K562 (cell line): ENCODE results near the gene EPHB1. TPM values are rescaled to one million over a fixed set of nuclear protein-coding genes. Genes with fewer than 3 reads are reported as not detected.

Experiments
- ATAC-seq: fragments of 200-7000 bp; cut with Tn5 transposase; 3 replicates; pipeline ENCODE4 v1.9.1; 2020; ENCODE audit warnings: moderate library complexity
- BruUV-seq: library from RNA; stranded (reverse); fragments of 400-500 nt; replicated peaks from 2 replicates; lab custom pipeline; 2021; lab: Mats Ljungman, UMichigan
- CTCF ChIA-PET: fragments of 300-600 bp; formaldehyde crosslinking; extraction: SDS; loops from one replicate; lab custom pipeline; 2021; ENCODE audit warnings: low intra/inter-chr PET ratio; lab: Yijun Ruan, JAX
- POLR2A ChIA-PET: fragments of 300-600, 350-650 bp; sonication (Branson Sonifier 250); formaldehyde crosslinking; extraction: SDS; loops from one replicate; lab custom pipeline; 2021; ENCODE audit warnings: antibody characterized with exemption, inconsistent platforms; lab: Yijun Ruan, JAX
- DNase-seq, 4 experiments: peaks; one replicate each; pipeline versions ENCODE4 v3.0.0 to v3.0.0-alpha.2; 2011 to 2018; ENCODE audit warnings: low spot score in 3 of 4, mixed read lengths in 3 of 4; ENCODE audit errors: extremely low read depth in 1 of 4
- FAIRE-seq: peaks from 2 replicates; lab custom pipeline; 2011; peaks lifted over from hg19 to GRCh38; lab: Jason Lieb, UNC
- H2AFZ ChIP-seq: 2 replicates; pipeline ENCODE4 v1.6.0; 2011; ENCODE audit warnings: low read depth, low read length, control low read depth, inconsistent platforms
- H3K27ac ChIP-seq: fragments of 200-600 bp; 3 replicates; pipeline ENCODE4 v1.8.0; 2011; ENCODE audit warnings: low read depth, mild to moderate bottlenecking, control low read depth, inconsistent platforms, low read length, moderate library complexity, mixed read lengths; ENCODE audit errors: extremely low read depth
- H3K27me3 ChIP-seq, 2 experiments: fragments of 300-600 bp in 1 of 2; 2 replicates in 1 of 2; 3 replicates in 1 of 2; pipeline versions ENCODE4 v1.6.0 to v1.8.0; 2011; ENCODE audit warnings: inconsistent platforms in 2 of 2, low read length in 2 of 2, mild to moderate bottlenecking in 1 of 2, mixed read lengths in 1 of 2, moderate library complexity in 1 of 2; ENCODE audit not compliant: control insufficient read depth in 2 of 2, insufficient read depth in 2 of 2
- H3K36me3 ChIP-seq: fragments of 300-600 bp; 3 replicates; pipeline ENCODE4 v1.8.0; 2011; ENCODE audit warnings: mild to moderate bottlenecking, low read length, inconsistent platforms; ENCODE audit not compliant: control insufficient read depth, insufficient read depth
- H3K4me1 ChIP-seq, 2 experiments: fragments of 200-600 bp in 1 of 2; replicated peaks in 1 of 2; 2 replicates in 1 of 2; 3 replicates in 1 of 2; pipeline versions ENCODE4 v1.5.1 to v1.8.0; 2011; ENCODE audit warnings: inconsistent platforms in 2 of 2, low read length in 2 of 2, mild to moderate bottlenecking in 1 of 2, mixed read lengths in 1 of 2, moderate library complexity in 1 of 2; ENCODE audit not compliant: control insufficient read depth in 2 of 2, insufficient read depth in 2 of 2
- H3K4me2 ChIP-seq: 2 replicates; pipeline ENCODE4 v1.6.1; 2011; ENCODE audit warnings: low read length, control low read depth, inconsistent platforms, mixed read lengths; ENCODE audit not compliant: insufficient read depth
- H3K4me3 ChIP-seq: fragments of 200-600 bp; sonication (generic), shearing (Covaris generic); 2 replicates; pipeline ENCODE4 v1.5.1; 2016; ENCODE audit warnings: control low read depth, inconsistent platforms
- H3K79me2 ChIP-seq: fragments of 200-600 bp; 3 replicates; pipeline ENCODE4 v1.8.0; 2011; ENCODE audit warnings: low read length, inconsistent platforms; ENCODE audit not compliant: control insufficient read depth, insufficient read depth
- H3K9ac ChIP-seq, 2 experiments: 2 replicates each; pipeline versions ENCODE4 v1.6.0 to v1.6.1; 2011; ENCODE audit warnings: low read depth in 2 of 2, low read length in 2 of 2, control low read depth in 1 of 2, inconsistent platforms in 1 of 2, mild to moderate bottlenecking in 1 of 2, mixed read lengths in 1 of 2; ENCODE audit not compliant: insufficient read depth in 1 of 2
- H3K9me1 ChIP-seq: one replicate; pipeline ENCODE4 v1.6.0; 2011; ENCODE audit warnings: inconsistent platforms, mild to moderate bottlenecking, low read length, moderate library complexity; ENCODE audit not compliant: control insufficient read depth, insufficient read depth
- H3K9me3 ChIP-seq: replicated peaks from 2 replicates; pipeline ENCODE4 v1.5.1; 2011; ENCODE audit warnings: low read depth, low read length, inconsistent platforms; ENCODE audit not compliant: control insufficient read depth, insufficient read depth
- H4K20me1 ChIP-seq: replicated peaks from 2 replicates; pipeline ENCODE4 v1.6.1; 2011; ENCODE audit warnings: low read length, inconsistent platforms, mixed read lengths; ENCODE audit not compliant: control insufficient read depth, insufficient read depth
- ARHGAP35 ChIP-seq: fragments of 450-650 bp; IDR thresholded peaks from 2 replicates; pipeline ENCODE4 v1.6.1; 2018; ENCODE audit not compliant: partially characterized antibody
- ELF2 ChIP-seq: fragments of 250-450 bp; sonication (Bioruptor Pico); IDR thresholded peaks from 2 replicates; pipeline ENCODE4 v1.5.0; 2021; ENCODE audit warnings: mild to moderate bottlenecking
- FOXK2 ChIP-seq, 2 experiments: fragments of 450-650 bp; IDR thresholded peaks in 1 of 2; conservative IDR thresholded peaks in 1 of 2; 2 replicates each; pipeline ENCODE4 v1.6.1; 2016; ENCODE audit warnings: low read depth in 2 of 2, mild to moderate bottlenecking in 1 of 2
- GATA2 ChIP-seq: sonication (generic); formaldehyde crosslinking; IDR thresholded peaks from 2 replicates; pipeline ENCODE4 v1.4.0; 2020; ENCODE audit warnings: mild to moderate bottlenecking, missing genetic modification reagents
- HEY1 ChIP-seq: fragments of 250-450 bp; sonication (Bioruptor Pico); IDR thresholded peaks from 2 replicates; pipeline ENCODE4 v1.5.0; 2020; ENCODE audit warnings: mild to moderate bottlenecking, moderate library complexity, borderline replicate concordance
- HMG20A ChIP-seq: fragments of 450-650 bp; formaldehyde crosslinking; conservative IDR thresholded peaks from 2 replicates; pipeline ENCODE4 v1.4.0; 2020; ENCODE audit warnings: mild to moderate bottlenecking, mixed read lengths
- MIER1 ChIP-seq: fragments of 450-650 bp; IDR thresholded peaks from 2 replicates; pipeline ENCODE4 v1.6.1; 2016; ENCODE audit warnings: antibody characterized with exemption, mild to moderate bottlenecking, low read depth
- NR1H2 ChIP-seq: sonication (generic); formaldehyde crosslinking; IDR thresholded peaks from 2 replicates; pipeline ENCODE4 v1.4.0; 2020; ENCODE audit warnings: mild to moderate bottlenecking, missing genetic modification reagents
- NR4A1 ChIP-seq, 2 experiments: fragments of 250-450 bp in 1 of 2; fragments of 450-650 bp in 1 of 2; sonication (Bioruptor Pico) in 1 of 2; IDR thresholded peaks; 2 replicates each; pipeline versions ENCODE4 v1.4.0 to v1.6.1; 2016 to 2020; ENCODE audit warnings: mild to moderate bottlenecking in 2 of 2, missing compliant biosample characterization in 1 of 2, missing genetic modification characterization in 1 of 2, moderate library complexity in 1 of 2
- RFX7 ChIP-seq: fragments of 250-450 bp; sonication (Bioruptor Pico); IDR thresholded peaks from 2 replicates; pipeline ENCODE4 v1.5.1; 2021; ENCODE audit warnings: mild to moderate bottlenecking
- ZBTB34 ChIP-seq: fragments of 250-450 bp; sonication (Bioruptor Pico); IDR thresholded peaks from 2 replicates; pipeline ENCODE4 v1.8.0; 2021; ENCODE audit warnings: mild to moderate bottlenecking, moderate library complexity
- ZNF212 ChIP-seq: fragments of 450-650 bp; formaldehyde crosslinking; IDR thresholded peaks from 2 replicates; pipeline ENCODE4 v1.4.0; 2020; ENCODE audit warnings: mild to moderate bottlenecking
- ZNF311 ChIP-seq: fragments of 250-450 bp; sonication (Bioruptor Pico); IDR thresholded peaks from 2 replicates; pipeline ENCODE4 v1.4.0; 2020; ENCODE audit warnings: mild to moderate bottlenecking, moderate library complexity
- ZNF584 ChIP-seq: fragments of 200-800 bp; sonication (Bioruptor generic); IDR thresholded peaks from 2 replicates; pipeline ENCODE4 v1.6.1; 2016; ENCODE audit warnings: low read depth, mild to moderate bottlenecking, missing genetic modification characterization, missing compliant biosample characterization
- WGBS: fragments of 100-300 bp; shearing (Covaris generic); methylation state at CpG from one replicate; pipeline ENCODE4 v1.1.6; 2016; ENCODE audit warnings: low coverage, mixed read lengths; ENCODE audit not compliant: insufficient coverage; ENCODE audit errors: missing lambda C conversion rate; 5-methylcytosine and 5-hydroxymethylcytosine counted together
- in situ Hi-C: fragments of 300-500 bp; cut with MboI; formaldehyde crosslinking; loops from 4 replicates; pipeline ENCODE4 v1.15.0; 2018; ENCODE audit warnings: inconsistent platforms, mixed read lengths
- intact Hi-C: fragments of 100-400 bp; cut with micrococcal nuclease; formaldehyde crosslinking; loops from 2 replicates; pipeline ENCODE4 v1.14.2; 2022
- polyA plus RNA-seq, 8 experiments: library from polyadenylated mRNA; depleted of rRNA in 4 of 8; stranded (reverse) in 5 of 8; unstranded in 3 of 8; fragments of >200 nt; fragmentation: Nextera tagmentation in 2 of 8; fragmentation: Illumina TruSeq in 1 of 8; extraction: Ambion mirVana in 2 of 8; extraction: Trizol in 1 of 8; gene quantifications; 2 replicates each; pipeline versions ENCODE4 v1.2.1 to v1.2.3, GENCODE V29; 2011 to 2014; ENCODE audit warnings: inconsistent platforms in 1 of 8, missing spikeins in 1 of 8
- total RNA-seq, 7 experiments: library from RNA; depleted of rRNA in 6 of 7; stranded (reverse); fragments of >200 nt in 6 of 7; fragmentation: Illumina TruSeq in 2 of 7; extraction: Trizol in 2 of 7; gene quantifications; 2 replicates each; pipeline versions ENCODE4 v1.2.1 to v1.2.3, GENCODE V29; 2011 to 2021; ENCODE audit warnings: low replicate concordance in 1 of 7

Gene EPHB1
- total and polyA plus RNA-seq, 9 of the 15 experiments (the other 6 are each of a cell fraction or from before 2014, with no cell fraction given), result 0.29 TPM; not detected in 8

- TF ChIP-seq MIER1, result no peak
- TF ChIP-seq HEY1, result no peak
- no peak for TF ChIP-seq NR1H2 (CRISPR knock-in tag)
- no peak for TF ChIP-seq ZNF584
- TF ChIP-seq ELF2 (CRISPR knock-in tag), result no peak
- no peak for TF ChIP-seq ZBTB34 (CRISPR knock-in tag)
- no peak for TF ChIP-seq RFX7 (CRISPR knock-in tag)
- TF ChIP-seq GATA2 (CRISPR knock-in tag), result no peak
- TF ChIP-seq ZNF311 (CRISPR knock-in tag), result no peak
These were observed 273.0 kb downstream of the EPHB1 start (continued) for GRCh38 chr3:135068011-135068410.

- H3K4me1 ChIP-seq, result no peaks in the 10 kb centered on the region
- H3K9me1 ChIP-seq, result no peaks in the 10 kb centered on the region
- POLR2A ChIA-PET, result no interaction called here
- no peaks in the 10 kb centered on the region for H3K27me3 ChIP-seq
- no peak overlapping the region for H3K4me2 ChIP-seq
- H3K9ac ChIP-seq, result no peak overlapping the region
- H3K9me3 ChIP-seq, result no peaks in the 10 kb centered on the region
- ATAC-seq, result no peak
- no TSS peak for BruUV-seq
- WGBS, result 0% methylated on average over 2 of the region's 2 CpGs
- no peak overlapping the region for H3K4me3 ChIP-seq
- CTCF ChIA-PET, result no interaction called here
- no peak overlapping the region for H3K27ac ChIP-seq
- no peak for FAIRE-seq
- H3K36me3 ChIP-seq, result no peaks in the 10 kb centered on the region
- TF ChIP-seq ARHGAP35, result no peak
- TF ChIP-seq FOXK2 (conservative IDR thresholded peaks at IDR 0.05 in 1 of 2, IDR thresholded peaks at IDR 0.05 in 1 of 2; ENCODE audit: low read depth in 2 of 2), result no peak
- TF ChIP-seq HMG20A (CRISPR knock-in tag), result no peak
- TF ChIP-seq ZNF212 (CRISPR knock-in tag), result no peak
- no peak for TF ChIP-seq NR4A1 (CRISPR knock-in tag; IDR thresholded peaks at IDR 0.05)
- TF ChIP-seq NR4A1 (tag; IDR thresholded peaks at IDR 0.05), result no peak
- H2AFZ ChIP-seq, result no peak overlapping the region
- intact Hi-C loops (no loop called here), in situ Hi-C loops (no loop called here)
- no peaks in the 10 kb centered on the region for H4K20me1 ChIP-seq
- no peaks in the 10 kb centered on the region for H3K79me2 ChIP-seq
- no peak for DNase-seq
These were observed 274.3 kb downstream of the EPHB1 start for GRCh38 chr3:135069406-135069805.
